Stimulated activated effector memory CD8-positive, alpha-beta T cell treated with anti-CD3 and anti-CD28 coated beads, Interleukin-12 subunit alpha, Interleukin-12 subunit beta, amount 100 ng/mL, for 72 hours (primary cell): ENCODE results near the gene EFEMP1.

ENCODE experiments used
- ATAC-seq: fragments of 150-1000 bp; cut with Tn5 transposase; 2 replicates; pipeline ENCODE4 v1.10.0; 2021
- DNase-seq, 2 donors: peaks; one replicate each; pipeline ENCODE4 v3.0.0; 2021 to 2022; ENCODE audit warnings: low spot score in 2 of 2
- H3K27ac Mint-ChIP-seq: one replicate; pipeline ENCODE4 v1.8.0; 2022; ENCODE audit warnings: mild to moderate bottlenecking, mixed read lengths
- H3K36me3 Mint-ChIP-seq: one replicate; pipeline ENCODE4 v1.8.0; 2022; ENCODE audit warnings: mild to moderate bottlenecking, mixed read lengths
- H3K4me1 Mint-ChIP-seq: one replicate; pipeline ENCODE4 v1.8.0; 2022; ENCODE audit warnings: mixed read lengths
- H3K4me3 Mint-ChIP-seq: one replicate; pipeline ENCODE4 v1.8.0; 2022; ENCODE audit warnings: mild to moderate bottlenecking, mixed read lengths
- H3K9me3 Mint-ChIP-seq: one replicate; pipeline ENCODE4 v1.8.0; 2022; ENCODE audit warnings: mixed read lengths

Gene EFEMP1

DNA sequence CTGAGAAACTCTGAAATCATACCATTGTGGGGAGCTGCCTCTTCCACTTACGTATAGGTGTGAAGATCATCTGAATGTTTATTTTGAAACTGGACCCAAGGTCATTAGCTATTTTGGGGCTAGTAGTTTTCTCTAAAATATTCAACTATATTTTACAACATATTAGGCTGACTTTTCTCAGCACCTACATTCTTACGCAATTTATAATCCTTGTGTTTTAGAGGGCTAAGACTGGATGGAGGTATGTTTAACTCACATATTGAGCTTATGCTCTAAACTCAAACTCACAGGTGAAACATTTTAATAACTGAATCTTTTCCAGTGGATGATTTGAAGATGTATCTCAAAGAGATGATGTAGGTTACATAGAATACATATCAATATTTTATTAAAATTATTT, 49.2 kb downstream of the EFEMP1 start:
- Mint-ChIP-seq H3K27ac (no peak overlapping the region), H3K36me3 (no peaks in the 10 kb centered on the region), H3K4me1 (no peaks in the 10 kb centered on the region), H3K9me3 (peaks cover 5% of the 10 kb centered on the region), H3K4me3 (no peak overlapping the region)
- ATAC-seq: no peak
- no peak for DNase-seq

DNA sequence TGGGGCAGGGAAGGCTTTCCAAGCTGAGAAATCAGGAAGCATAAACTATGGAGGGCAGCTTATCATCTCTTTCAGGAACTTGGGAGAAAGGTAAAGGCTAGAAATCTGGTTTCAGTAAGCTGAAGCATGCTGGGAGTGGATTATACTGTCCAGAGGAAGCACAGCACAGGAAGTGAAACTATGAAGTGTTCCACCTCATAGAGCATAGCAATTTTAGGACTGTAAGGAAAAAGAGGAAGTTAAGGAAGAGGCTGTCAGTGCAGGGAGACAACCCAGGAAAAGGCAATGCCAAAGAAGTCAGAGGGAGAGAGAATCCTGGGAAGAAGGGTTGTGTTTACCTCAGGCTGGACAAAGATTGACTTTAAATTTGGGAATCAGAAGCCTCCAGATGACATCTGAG, 51.9 kb downstream of the EFEMP1 start:
- H3K4me3 Mint-ChIP-seq: no peak overlapping the region
- no peak overlapping the region for H3K27ac Mint-ChIP-seq
- DNase-seq: no peak
- no peaks in the 10 kb centered on the region for H3K4me1 Mint-ChIP-seq
- no peak for ATAC-seq
- peaks cover 5% of the 10 kb centered on the region for H3K9me3 Mint-ChIP-seq
- no peaks in the 10 kb centered on the region for H3K36me3 Mint-ChIP-seq

DNA sequence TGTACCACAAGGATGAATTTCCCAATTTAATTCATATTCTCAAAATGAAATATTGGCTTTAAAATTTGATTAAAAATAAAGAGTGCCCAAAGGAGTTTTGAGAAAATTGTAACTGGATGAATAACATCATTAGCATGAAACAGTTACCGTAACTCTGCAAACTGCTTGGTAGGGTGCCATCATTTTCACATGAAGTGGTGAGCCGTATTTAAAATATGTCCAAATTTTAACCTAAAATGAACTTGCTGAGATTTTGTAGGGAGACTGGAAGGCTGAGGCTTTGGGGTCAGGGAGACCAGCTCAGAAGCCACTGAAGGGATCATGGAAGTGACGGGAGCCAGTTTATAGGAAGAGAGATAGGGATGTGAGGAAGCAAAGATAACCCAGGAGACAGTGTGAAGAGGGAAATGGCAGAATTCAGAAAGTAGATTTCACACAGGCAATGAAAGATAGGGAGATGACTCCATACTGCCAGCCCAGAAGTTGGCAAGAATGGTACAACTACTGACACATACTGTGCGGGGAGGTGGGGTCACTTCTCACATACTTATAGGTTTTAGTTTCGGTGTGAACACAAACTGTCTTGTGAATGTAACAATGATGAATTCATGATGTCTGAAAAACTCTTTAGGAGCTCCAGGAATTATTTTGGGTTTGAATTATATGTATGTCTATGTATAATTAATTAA, 53.8 kb downstream of the EFEMP1 start:
- no peak overlapping the region for H3K27ac Mint-ChIP-seq
- peaks cover 5% of the 10 kb centered on the region for H3K9me3 Mint-ChIP-seq
- no peak for DNase-seq
- H3K4me1 Mint-ChIP-seq: no peaks in the 10 kb centered on the region
- ATAC-seq: no peak
- no peak overlapping the region for H3K4me3 Mint-ChIP-seq
- no peaks in the 10 kb centered on the region for H3K36me3 Mint-ChIP-seq

DNA sequence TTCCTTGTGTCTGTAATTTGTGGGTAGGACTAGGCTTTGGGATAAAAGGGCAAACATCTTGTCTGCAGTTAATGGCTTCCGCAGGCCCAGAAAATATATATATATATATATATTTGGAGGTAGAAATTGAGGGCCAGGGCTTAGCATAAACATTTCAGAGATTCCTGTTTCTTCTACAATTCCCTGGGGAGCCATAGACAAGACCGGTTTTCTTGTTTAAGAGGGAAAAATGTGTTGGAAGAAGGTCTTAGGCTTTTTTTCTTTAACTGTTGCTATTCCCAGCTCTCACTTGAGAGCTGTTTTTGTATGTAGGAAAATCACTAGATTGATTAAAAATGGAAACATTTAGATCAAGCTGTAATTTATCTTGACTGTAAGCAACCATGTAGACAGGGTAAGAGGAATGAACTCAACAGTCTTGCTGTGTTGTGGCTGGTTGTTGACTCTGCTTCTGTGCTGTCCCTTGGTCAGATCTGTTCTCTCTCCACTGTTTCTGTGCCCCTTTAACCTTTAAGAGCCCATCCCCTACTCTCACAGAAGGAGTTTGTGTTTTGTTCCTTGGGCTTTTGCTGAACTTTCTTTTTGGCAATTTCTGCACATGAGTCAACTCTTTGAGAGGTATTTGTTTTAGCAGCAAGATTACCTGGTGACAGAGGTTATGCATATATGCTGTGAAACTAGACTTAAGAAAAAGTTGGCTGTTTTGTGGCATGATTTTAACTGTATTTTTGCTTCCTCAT, 58.3 kb downstream of the EFEMP1 start:
- no peaks in the 10 kb centered on the region for H3K9me3 Mint-ChIP-seq
- no peak overlapping the region for H3K27ac Mint-ChIP-seq
- no peaks in the 10 kb centered on the region for H3K4me1 Mint-ChIP-seq
- no peak overlapping the region for H3K4me3 Mint-ChIP-seq
- no peak for ATAC-seq
- no peaks in the 10 kb centered on the region for H3K36me3 Mint-ChIP-seq
- DNase-seq: no peak

DNA sequence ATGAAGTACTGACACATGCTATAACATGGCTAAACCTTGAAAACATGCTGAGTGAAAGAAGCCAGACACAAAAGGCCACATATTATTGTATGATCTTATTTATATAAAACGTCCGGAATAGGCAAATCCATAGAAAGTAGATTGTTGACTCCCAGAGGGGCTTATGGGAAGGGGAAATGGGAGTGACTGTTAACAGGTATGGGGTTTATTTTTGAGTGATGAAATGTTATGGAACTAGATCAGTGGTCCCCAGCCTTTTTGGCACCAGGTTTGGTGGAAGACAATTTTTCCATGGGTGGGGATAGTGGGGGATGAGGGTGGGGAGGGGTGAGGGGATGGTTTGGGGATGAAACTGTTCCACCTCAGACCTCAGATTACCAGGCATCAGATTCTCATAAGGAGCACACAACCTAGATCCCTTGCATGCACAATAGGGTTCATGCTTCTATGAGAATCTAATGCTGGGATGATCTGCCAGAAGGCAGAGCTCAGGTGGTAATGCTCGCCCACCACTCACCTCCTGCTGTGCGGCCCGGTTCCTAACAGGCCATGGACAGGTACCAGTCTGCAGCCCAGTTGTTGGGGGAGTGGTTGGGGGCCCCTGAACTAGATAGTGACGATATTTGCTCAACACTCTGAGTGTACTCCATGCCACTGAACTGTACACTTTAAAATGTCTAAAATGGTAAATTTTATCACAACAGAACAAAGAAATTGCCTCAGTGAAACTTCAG, 59.1 kb downstream of the EFEMP1 start:
- ATAC-seq (no peak), DNase-seq (no peak)
- Mint-ChIP-seq H3K36me3 (no peaks in the 10 kb centered on the region), H3K4me3 (no peak overlapping the region), H3K9me3 (no peaks in the 10 kb centered on the region), H3K27ac (no peak overlapping the region), H3K4me1 (no peaks in the 10 kb centered on the region)

DNA sequence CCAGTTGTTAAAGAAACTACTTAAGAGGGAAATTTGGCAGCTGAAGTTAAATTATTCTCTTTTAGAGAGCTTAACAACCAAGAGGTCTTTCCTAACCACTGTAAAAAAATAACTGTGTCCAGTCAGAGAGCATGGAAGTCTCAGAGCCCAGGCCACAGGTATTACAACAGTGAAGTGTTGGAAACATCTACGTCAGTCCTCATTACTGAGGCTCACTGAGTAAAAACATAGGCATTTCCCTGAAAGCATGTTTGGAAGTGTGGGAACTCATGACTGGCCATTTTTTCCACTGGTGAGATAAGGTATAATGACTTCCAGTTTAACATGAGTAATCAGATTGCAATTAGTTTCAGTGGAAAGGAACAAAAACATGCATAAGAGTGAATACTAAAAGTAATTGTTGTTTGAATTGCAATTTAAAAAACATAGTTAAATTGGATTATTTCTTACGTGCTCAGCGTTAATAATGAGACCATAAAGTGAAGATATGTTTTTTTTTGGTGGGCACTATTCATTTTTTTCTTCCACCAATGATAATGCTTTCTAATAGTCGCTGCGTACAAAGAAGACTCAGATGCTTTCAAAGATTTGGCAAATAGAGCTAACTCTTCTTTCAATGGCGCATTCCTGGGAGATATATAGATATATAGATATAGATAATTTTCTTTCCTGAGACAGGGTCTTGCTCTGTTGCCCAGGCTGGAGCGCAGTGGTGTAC, 60.8 kb downstream of the EFEMP1 start:
- no peaks in the 10 kb centered on the region for H3K4me1 Mint-ChIP-seq
- H3K4me3 Mint-ChIP-seq: no peak overlapping the region
- no peaks in the 10 kb centered on the region for H3K36me3 Mint-ChIP-seq
- ATAC-seq (no peak), DNase-seq (no peak)
- H3K9me3 Mint-ChIP-seq: no peaks in the 10 kb centered on the region
- no peak overlapping the region for H3K27ac Mint-ChIP-seq

DNA sequence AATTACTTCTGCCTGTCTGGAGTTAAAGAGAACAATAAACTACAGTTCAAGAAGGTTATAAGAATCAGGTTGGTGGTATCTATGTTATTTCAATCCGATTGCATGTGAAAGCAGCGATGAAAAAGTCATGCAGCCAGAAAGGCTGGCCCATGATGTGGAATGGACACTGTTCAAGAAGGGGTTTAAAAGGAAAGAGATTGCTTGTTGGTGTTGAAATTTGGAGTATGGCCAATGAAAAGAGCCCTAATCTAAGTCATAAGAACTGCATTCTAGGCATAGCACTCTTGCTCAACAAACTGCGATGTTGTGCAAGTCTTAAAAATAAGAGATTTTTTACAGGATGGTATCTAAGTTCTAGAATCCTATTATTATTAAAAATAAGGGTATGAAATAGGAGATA, 61.3 kb downstream of the EFEMP1 start:
- DNase-seq: no peak
- Mint-ChIP-seq H3K36me3 (no peaks in the 10 kb centered on the region), H3K9me3 (no peaks in the 10 kb centered on the region), H3K4me3 (no peak overlapping the region), H3K4me1 (no peaks in the 10 kb centered on the region), H3K27ac (no peak overlapping the region)
- no peak for ATAC-seq

DNA sequence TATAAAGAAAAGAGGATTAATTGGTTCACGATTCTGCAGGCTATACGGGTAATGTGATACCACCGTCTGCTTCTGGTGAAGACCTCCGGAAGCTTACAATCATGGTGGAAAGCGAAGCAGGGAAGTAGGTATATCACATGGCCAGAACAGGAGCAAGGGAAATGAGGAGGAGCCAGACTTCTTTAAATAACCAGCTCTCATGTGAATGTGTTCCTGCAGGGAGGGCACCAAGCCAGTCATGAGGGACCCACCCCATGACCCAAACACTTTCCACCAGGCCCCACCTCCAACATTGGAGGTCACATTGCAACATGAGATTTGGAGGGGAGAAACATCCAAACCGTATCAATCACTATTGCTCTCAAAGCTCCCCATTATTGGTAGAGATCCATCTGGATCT, 61.8 kb downstream of the EFEMP1 start:
- Mint-ChIP-seq H3K9me3 (no peaks in the 10 kb centered on the region), H3K4me3 (no peak overlapping the region), H3K36me3 (no peaks in the 10 kb centered on the region), H3K27ac (no peak overlapping the region), H3K4me1 (no peaks in the 10 kb centered on the region)
- DNase-seq (no peak), ATAC-seq (no peak)

DNA sequence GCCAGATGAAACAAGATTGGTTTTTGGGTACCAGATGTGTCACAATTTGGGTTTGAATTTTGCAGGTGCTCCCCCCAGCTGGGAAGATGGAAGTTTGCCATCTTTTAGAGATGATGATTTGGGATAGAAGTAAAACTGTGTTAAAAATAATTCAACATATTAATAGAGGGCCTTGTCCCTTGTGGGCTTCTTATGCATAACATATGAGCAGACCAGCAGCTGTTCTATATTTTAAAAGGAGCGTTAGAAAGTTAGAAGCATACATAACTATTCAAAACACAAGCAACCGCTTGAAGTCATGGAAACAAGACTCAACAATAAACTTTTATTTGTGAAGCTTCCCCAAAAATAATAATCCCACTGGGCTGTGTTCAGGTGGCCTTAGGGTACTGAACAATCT, 62.8 kb downstream of the EFEMP1 start:
- no peak overlapping the region for H3K4me3 Mint-ChIP-seq
- ATAC-seq (no peak), DNase-seq (no peak)
- H3K4me1 Mint-ChIP-seq: no peaks in the 10 kb centered on the region
- H3K27ac Mint-ChIP-seq: no peak overlapping the region
- no peaks in the 10 kb centered on the region for H3K36me3 Mint-ChIP-seq
- no peaks in the 10 kb centered on the region for H3K9me3 Mint-ChIP-seq

DNA sequence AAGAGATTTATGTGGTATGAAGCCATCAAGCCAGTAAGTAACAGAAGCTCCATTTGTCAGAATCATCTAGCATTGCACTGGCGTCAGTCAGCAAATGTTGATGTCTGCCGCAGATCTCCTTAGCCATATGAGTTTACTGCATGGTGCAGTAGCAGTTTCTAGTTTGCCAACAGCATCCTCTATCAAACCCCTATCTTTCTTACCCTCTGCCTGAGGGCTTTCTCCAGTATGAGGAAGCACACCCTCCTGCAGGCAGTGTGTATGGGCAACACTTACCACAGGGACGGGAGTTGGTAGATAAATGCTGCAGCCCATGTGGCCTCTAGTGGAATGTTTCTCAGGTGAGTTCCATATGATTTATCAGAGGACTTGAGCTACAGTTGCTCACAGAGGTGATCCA, 63.7 kb downstream of the EFEMP1 start:
- DNase-seq (no peak), ATAC-seq (no peak)
- H3K9me3 Mint-ChIP-seq: no peaks in the 10 kb centered on the region
- no peak overlapping the region for H3K27ac Mint-ChIP-seq
- H3K36me3 Mint-ChIP-seq: no peaks in the 10 kb centered on the region
- no peak overlapping the region for H3K4me3 Mint-ChIP-seq
- H3K4me1 Mint-ChIP-seq: no peaks in the 10 kb centered on the region

DNA sequence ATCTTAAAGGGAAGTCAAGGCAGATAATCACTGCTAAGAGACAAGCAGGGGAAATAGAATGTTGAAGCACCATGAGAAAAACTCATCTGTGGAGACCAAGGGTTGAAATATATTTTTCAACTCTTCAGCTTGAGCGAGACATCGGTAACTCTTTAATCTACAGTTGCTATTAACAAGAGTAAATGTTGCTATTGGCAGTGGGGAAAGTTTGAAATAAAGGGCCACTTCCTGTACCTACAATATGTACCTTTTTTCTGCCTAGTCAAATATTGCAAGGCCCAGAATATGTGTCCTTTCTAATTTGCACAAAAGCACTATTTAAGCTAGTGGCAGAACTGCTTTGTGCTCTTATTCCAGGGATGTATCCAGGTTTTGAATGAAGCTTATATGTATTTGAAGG, 65.8 kb downstream of the EFEMP1 start:
- DNase-seq (no peak), ATAC-seq (no peak)
- Mint-ChIP-seq H3K36me3 (no peaks in the 10 kb centered on the region), H3K27ac (no peak overlapping the region), H3K4me3 (no peak overlapping the region), H3K9me3 (no peaks in the 10 kb centered on the region), H3K4me1 (no peaks in the 10 kb centered on the region)

DNA sequence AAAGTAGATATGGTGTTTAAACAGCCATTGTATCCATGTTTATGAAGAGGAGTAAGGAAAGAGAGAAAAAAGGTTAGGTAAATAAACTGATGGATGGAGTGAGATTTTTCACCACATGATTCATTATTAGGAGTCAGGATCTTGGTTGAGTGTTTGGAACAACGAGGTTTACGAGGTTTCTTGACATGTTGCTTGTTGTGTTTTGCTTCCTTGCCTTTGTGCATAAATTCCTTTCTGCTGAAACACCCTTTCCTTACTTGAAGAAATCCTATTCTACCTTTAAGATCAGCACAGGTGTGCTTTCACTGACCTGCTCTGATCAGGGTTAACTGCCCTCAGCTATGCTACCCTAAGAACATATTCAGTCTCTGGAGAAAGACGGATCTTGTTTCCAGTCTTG, 66.6 kb downstream of the EFEMP1 start:
- ATAC-seq (no peak), DNase-seq (no peak)
- Mint-ChIP-seq H3K4me3 (no peak overlapping the region), H3K27ac (no peak overlapping the region), H3K4me1 (no peaks in the 10 kb centered on the region), H3K36me3 (no peaks in the 10 kb centered on the region), H3K9me3 (no peaks in the 10 kb centered on the region)

DNA sequence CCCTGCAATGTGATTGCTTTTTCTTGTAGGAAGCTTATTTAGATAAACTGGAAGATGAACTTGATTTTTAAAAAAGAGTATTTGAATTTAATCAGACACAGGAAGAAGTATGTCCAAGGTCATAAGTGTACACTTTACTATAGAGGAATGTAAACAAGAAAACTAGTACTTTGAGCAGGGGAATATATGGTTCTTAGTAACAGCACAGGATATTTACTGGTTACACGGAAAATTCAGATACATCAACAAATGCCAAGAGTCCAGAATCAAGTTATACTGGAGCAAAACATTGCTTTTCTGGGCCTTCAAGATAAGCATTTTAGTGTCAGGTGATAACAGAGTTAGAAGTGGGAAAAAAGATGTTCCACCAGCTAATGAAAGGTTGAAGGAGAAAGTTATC, 75.5 kb downstream of the EFEMP1 start:
- Mint-ChIP-seq H3K4me1 (no peaks in the 10 kb centered on the region), H3K9me3 (peaks cover 3% of the 10 kb centered on the region), H3K4me3 (no peak overlapping the region), H3K36me3 (no peaks in the 10 kb centered on the region), H3K27ac (no peak overlapping the region)
- ATAC-seq: no peak
- no peak for DNase-seq

DNA sequence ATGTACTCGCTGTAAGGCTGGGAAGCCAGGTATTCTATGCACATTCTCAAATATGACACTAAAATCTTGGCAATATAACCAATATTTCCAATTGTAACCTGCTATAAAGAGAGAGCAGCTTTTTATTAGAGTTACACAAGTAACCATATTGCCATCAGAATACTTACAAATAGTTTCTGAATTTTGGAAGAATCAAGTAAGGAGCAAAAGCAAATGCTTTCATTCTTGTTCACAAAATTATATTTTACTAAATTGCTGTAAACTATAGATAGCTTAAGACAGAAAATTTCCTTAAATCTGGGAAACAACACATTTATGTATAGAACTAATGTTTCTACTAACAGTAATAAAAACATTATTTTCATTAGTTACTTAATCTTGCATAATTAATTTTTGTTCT, 77.2 kb downstream of the EFEMP1 start:
- Mint-ChIP-seq H3K4me1 (no peaks in the 10 kb centered on the region), H3K9me3 (peaks cover 3% of the 10 kb centered on the region), H3K4me3 (no peak overlapping the region), H3K36me3 (no peaks in the 10 kb centered on the region), H3K27ac (no peak overlapping the region)
- ATAC-seq (no peak), DNase-seq (no peak)

DNA sequence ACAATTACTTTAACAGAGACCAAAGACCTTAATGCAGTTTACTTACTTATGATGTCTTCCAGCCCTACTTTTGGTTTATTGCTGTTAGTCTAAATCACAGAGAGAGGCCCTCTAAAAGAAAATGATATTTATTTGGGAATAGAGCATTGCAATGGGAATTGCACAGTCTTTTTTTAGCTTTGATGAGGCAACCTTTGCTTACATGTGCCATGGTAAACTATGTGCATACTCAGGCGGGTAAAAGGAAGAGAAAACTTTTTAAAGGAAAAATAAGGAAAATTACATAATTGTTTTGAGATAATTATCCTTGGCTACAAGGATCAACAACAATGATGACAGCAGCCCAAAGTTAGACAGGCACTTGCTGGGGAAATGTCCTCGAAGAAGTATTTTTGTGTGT, 78.6 kb downstream of the EFEMP1 start:
- no peak for DNase-seq
- Mint-ChIP-seq H3K27ac (no peak overlapping the region), H3K36me3 (no peaks in the 10 kb centered on the region), H3K9me3 (peaks cover 3% of the 10 kb centered on the region), H3K4me3 (no peak overlapping the region), H3K4me1 (no peaks in the 10 kb centered on the region)
- ATAC-seq: no peak
